Measurements from ENCODE around the gene GCM1. TPM values are rescaled to one million over a fixed set of nuclear protein-coding genes. Genes with fewer than 3 reads are reported as not detected.

The GCM1 gene
- total and polyA plus RNA-seq, 4 donors: 0.05 to 0.08 TPM; not detected in 2

- TF ChIP-seq TAF1 (conservative IDR thresholded peaks at IDR 0.05) (no peak), HNF4A (conservative IDR thresholded peaks at IDR 0.05) (no peak), GABPA (IDR thresholded peaks at IDR 0.05 in 1 of 2, conservative IDR thresholded peaks at IDR 0.05 in 1 of 2) (no peak), CTCF (IDR thresholded peaks at IDR 0.05; ENCODE audit: low read depth, low read length, missing input control) (no peak), EGR1 (IDR thresholded peaks at IDR 0.05; ENCODE audit: low read depth in 2 of 2) (no peak), HNF4G (IDR thresholded peaks at IDR 0.05) (no peak), SP1 (IDR thresholded peaks at IDR 0.05) (no peak), RAD21 (IDR thresholded peaks at IDR 0.05) (no peak), FOXA2 (IDR thresholded peaks at IDR 0.05) (no peak), RXRA (IDR thresholded peaks at IDR 0.05) (no peak), REST (IDR thresholded peaks at IDR 0.05) (no peak), NR2F2 (IDR thresholded peaks at IDR 0.05) (no peak), FOXA1 (IDR thresholded peaks at IDR 0.05) (no peak), YY1 (IDR thresholded peaks at IDR 0.05) (no peak), ZBTB33 (IDR thresholded peaks at IDR 0.05) (no peak), JUND (IDR thresholded peaks at IDR 0.05) (no peak)
- TF ChIP-seq, protein P1, sequence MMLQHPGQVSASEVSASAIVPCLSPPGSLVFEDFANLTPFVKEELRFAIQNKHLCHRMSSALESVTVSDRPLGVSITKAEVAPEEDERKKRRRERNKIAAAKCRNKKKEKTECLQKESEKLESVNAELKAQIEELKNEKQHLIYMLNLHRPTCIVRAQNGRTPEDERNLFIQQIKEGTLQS (IDR thresholded peaks at IDR 0.05): no peak
- TF ChIP-seq, protein P2, sequence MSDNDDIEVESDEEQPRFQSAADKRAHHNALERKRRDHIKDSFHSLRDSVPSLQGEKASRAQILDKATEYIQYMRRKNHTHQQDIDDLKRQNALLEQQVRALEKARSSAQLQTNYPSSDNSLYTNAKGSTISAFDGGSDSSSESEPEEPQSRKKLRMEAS (IDR thresholded peaks at IDR 0.05): no peak
- H3K36me3 ChIP-seq (ENCODE audit: control insufficient read depth in 4 of 4, insufficient read depth in 3 of 4, low read depth in 1 of 4, low read length in 3 of 4): peaks cover 0 to 27% (median 19%) of the 10 kb centered on the region in 4 donors
- no peaks in the 10 kb centered on the region for H3K9me3 ChIP-seq (ENCODE audit: control insufficient read depth in 4 of 4, low read length in 3 of 4)
- no peaks in the 10 kb centered on the region for H3K27me3 ChIP-seq (ENCODE audit: control insufficient read depth in 4 of 4, insufficient read depth in 4 of 4, low read length in 3 of 4)
- no peak for DNase-seq (ENCODE audit: low spot score)
- no peak overlapping the region for H3K9ac ChIP-seq (ENCODE audit: low read depth in 1 of 2, low read length in 2 of 2)
- no peaks in the 10 kb centered on the region for H3K4me1 ChIP-seq (ENCODE audit: control insufficient read depth in 4 of 4, insufficient read depth in 4 of 4, low read length in 3 of 4)
- no peak overlapping the region for H3K4me3 ChIP-seq (ENCODE audit: low read depth in 1 of 3, low read length in 3 of 3)
- H3K27ac ChIP-seq (ENCODE audit: low read depth in 1 of 2, low read length in 2 of 2): no peak overlapping the region
Measured at GRCh38 chr6:53104916-53105315, 43.7 kb downstream of the GCM1 start.

Measured in liver (tissue), 9 donors.